ENCODE results near the gene RABGAP1L. TPM values are rescaled to one million over a fixed set of nuclear protein-coding genes. Genes with fewer than 3 reads are reported as not detected.

Gene RABGAP1L
- total RNA-seq, 1 donor from 2014 or later = 46.0 TPM

DNA sequence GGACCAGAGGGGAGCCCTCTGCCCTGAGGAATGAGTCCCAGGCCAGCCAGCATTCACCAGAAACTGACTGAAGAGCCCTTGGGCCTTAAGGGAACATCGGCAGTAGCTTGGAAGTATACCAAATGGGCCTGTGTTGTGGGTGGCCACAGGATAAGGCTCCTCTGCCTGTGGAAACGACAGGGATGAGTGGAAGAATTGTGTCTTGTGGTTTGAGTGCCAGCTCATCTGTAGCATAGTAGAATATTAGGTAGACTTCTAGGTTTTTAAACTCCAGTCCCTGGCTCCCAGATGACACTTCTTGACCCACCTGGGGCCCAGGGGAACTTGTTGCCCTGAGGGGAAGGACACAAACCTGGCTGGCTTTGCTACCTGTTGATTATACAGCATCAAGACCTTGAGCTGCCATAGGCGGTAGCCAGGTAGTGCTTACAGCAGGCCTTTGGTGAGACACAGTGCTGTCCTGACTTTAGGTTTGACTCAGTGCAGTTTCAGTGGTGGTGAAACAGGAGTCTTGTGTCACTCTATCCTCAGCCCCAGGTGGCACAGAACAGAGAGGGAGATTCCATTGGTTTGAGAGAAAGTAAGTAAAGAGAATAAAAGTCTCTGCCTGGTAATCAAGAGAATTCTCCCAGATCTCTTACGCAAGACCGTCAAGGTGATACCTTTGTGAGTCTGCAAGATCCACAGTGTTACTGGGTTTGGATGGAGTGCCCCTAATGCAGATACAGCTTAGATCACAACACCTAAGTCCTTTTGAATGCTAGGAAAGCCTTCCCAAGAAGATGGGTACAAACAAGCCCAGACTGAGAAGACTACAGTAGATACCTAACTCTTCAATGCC is 50.2 kb downstream of the RABGAP1L start:
- Histone ChIP-seq H3F3A (ENCODE audit: low read depth) (no peaks in the 10 kb centered on the region), H3K79me2 (ENCODE audit: low read depth) (peaks cover 13% of the 10 kb centered on the region), H3K4me3 (no peak overlapping the region), H3K9ac (no peak overlapping the region), H2AFZ (replicated peaks) (no peak overlapping the region), H3K4me2 (no peak overlapping the region), H3K36me3 (no peaks in the 10 kb centered on the region), H3K4me1 (no peaks in the 10 kb centered on the region), H3K27me3 (no peaks in the 10 kb centered on the region), H3K27ac (no peak overlapping the region), H4K20me1 (ENCODE audit: low read depth) (no peaks in the 10 kb centered on the region), H3K9me3 (ENCODE audit: low read depth) (no peaks in the 10 kb centered on the region)
- H3K9me3 Mint-ChIP-seq = peaks cover 25% of the 10 kb centered on the region
- no peaks in the 10 kb centered on the region for H3K36me3 Mint-ChIP-seq
- H3K27ac Mint-ChIP-seq = no peak overlapping the region
- H3K4me3 Mint-ChIP-seq = no peak overlapping the region
- H3K27me3 Mint-ChIP-seq (ENCODE audit: insufficient read depth, low read depth) = peaks cover 2% of the 10 kb centered on the region
- TF ChIP-seq EZH2 (IDR thresholded peaks at IDR 0.05) = no peak
- no peak for TF ChIP-seq EZH2phosphoT487 (IDR thresholded peaks at IDR 0.05)
- TF ChIP-seq, protein P1, sequence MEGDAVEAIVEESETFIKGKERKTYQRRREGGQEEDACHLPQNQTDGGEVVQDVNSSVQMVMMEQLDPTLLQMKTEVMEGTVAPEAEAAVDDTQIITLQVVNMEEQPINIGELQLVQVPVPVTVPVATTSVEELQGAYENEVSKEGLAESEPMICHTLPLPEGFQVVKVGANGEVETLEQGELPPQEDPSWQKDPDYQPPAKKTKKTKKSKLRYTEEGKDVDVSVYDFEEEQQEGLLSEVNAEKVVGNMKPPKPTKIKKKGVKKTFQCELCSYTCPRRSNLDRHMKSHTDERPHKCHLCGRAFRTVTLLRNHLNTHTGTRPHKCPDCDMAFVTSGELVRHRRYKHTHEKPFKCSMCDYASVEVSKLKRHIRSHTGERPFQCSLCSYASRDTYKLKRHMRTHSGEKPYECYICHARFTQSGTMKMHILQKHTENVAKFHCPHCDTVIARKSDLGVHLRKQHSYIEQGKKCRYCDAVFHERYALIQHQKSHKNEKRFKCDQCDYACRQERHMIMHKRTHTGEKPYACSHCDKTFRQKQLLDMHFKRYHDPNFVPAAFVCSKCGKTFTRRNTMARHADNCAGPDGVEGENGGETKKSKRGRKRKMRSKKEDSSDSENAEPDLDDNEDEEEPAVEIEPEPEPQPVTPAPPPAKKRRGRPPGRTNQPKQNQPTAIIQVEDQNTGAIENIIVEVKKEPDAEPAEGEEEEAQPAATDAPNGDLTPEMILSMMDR (IDR thresholded peaks at IDR 0.05) = no peak
- H3K4me1 Mint-ChIP-seq = no peaks in the 10 kb centered on the region
- no peak for DNase-seq (ENCODE audit: low spot score)

DNA sequence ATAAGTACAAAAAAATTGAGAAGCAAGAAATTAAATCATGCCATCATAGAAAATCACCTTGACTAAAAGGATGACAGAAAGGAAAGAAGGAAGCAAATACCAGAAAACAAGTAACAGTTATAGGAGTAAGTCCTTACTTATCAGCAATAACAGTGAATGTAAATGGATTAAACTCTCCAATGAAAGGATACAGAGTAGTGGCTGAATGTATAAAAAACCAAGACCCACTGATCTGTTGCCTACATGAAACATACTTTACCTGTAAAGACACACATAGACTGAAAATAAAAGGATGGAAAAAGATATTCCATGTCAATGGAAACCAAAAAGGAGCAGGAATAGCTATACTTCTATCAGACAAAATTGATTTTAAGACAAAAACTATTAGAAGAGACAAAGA is 52.2 kb downstream of the RABGAP1L start:
- H3K27ac Mint-ChIP-seq = no peak overlapping the region
- no peaks in the 10 kb centered on the region for H3K36me3 ChIP-seq
- H3K36me3 Mint-ChIP-seq = no peaks in the 10 kb centered on the region
- no peak overlapping the region for H3K9ac ChIP-seq
- H2AFZ ChIP-seq (replicated peaks) = no peak overlapping the region
- no peaks in the 10 kb centered on the region for H3K79me2 ChIP-seq (ENCODE audit: low read depth)
- DNase-seq (ENCODE audit: low spot score) = no peak
- no peaks in the 10 kb centered on the region for H3K4me1 Mint-ChIP-seq
- no peaks in the 10 kb centered on the region for H3K9me3 ChIP-seq (ENCODE audit: low read depth)
- no peaks in the 10 kb centered on the region for H3K4me1 ChIP-seq
- H3K27ac ChIP-seq = no peak overlapping the region
- no peak overlapping the region for H3K4me3 ChIP-seq
- H3K9me3 Mint-ChIP-seq = peaks cover 22% of the 10 kb centered on the region
- H3K4me3 Mint-ChIP-seq = no peak overlapping the region
- no peak overlapping the region for H3K4me2 ChIP-seq
- TF ChIP-seq, protein P1 (IDR thresholded peaks at IDR 0.05) = no peak
- H3F3A ChIP-seq (ENCODE audit: low read depth) = no peaks in the 10 kb centered on the region
- no peaks in the 10 kb centered on the region for H3K27me3 ChIP-seq
- H3K27me3 Mint-ChIP-seq (ENCODE audit: insufficient read depth, low read depth) = peaks cover 2% of the 10 kb centered on the region
- H4K20me1 ChIP-seq (ENCODE audit: low read depth) = no peaks in the 10 kb centered on the region

DNA sequence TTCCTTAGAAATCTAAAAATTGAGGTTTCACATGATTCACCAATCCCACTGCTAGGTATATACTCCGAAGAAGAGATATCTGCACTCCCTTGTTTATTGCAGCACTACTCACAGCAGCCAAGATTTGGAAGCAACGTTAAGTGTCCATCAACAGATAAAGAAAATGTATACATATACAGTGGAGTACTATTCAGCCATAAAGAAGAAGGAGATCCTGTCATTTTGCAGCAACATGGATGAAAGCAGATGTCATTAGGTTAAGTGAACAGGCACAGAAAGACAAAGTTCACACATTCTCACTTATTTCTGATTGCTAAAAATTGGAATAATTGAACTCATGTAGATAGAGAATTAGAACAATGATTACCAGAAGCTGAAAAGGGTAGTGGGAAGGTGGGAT is 56.4 kb downstream of the RABGAP1L start:
- Mint-ChIP-seq H3K9me3 (peaks cover 8% of the 10 kb centered on the region), H3K4me3 (no peak overlapping the region), H3K36me3 (no peaks in the 10 kb centered on the region), H3K27me3 (ENCODE audit: insufficient read depth, low read depth) (peaks cover 2% of the 10 kb centered on the region), H3K4me1 (no peaks in the 10 kb centered on the region), H3K27ac (no peak overlapping the region)
- no peaks in the 10 kb centered on the region for H4K20me1 ChIP-seq (ENCODE audit: low read depth)
- no peak overlapping the region for H2AFZ ChIP-seq (replicated peaks)
- TF ChIP-seq EZH2phosphoT487 (IDR thresholded peaks at IDR 0.05) (no peak), EZH2 (IDR thresholded peaks at IDR 0.05) (no peak)
- TF ChIP-seq, protein P1 (IDR thresholded peaks at IDR 0.05) = no peak
- H3K27ac ChIP-seq = no peak overlapping the region
- no peaks in the 10 kb centered on the region for H3K27me3 ChIP-seq
- H3K4me2 ChIP-seq = no peak overlapping the region
- no peak for DNase-seq (ENCODE audit: low spot score)
- no peaks in the 10 kb centered on the region for H3K4me1 ChIP-seq
- H3K36me3 ChIP-seq = no peaks in the 10 kb centered on the region
- no peak overlapping the region for H3K4me3 ChIP-seq
- no peak overlapping the region for H3K9ac ChIP-seq
- H3K79me2 ChIP-seq (ENCODE audit: low read depth) = no peaks in the 10 kb centered on the region
- H3K9me3 ChIP-seq (ENCODE audit: low read depth) = no peaks in the 10 kb centered on the region
- H3F3A ChIP-seq (ENCODE audit: low read depth) = peaks cover 7% of the 10 kb centered on the region
